Measurements from ENCODE around the gene OXGR1.

- TF ChIP-seq CTCF (conservative IDR thresholded peaks at IDR 0.05; ENCODE audit: low read depth, low read length) (peak; percentile 84), RAD21 (IDR thresholded peaks at IDR 0.05; ENCODE audit: low read length) (peak; percentile 59), POLR2A (IDR thresholded peaks at IDR 0.05; ENCODE audit: low read depth, low read length) (no peak), USF2 (IDR thresholded peaks at IDR 0.05; ENCODE audit: low read depth, low read length) (no peak), MAFK (IDR thresholded peaks at IDR 0.05; ENCODE audit: low read depth, low read length) (no peak)
Measured at GRCh38 chr13:97028441-97029299, 34.4 kb upstream of the OXGR1 start.
